Neural progenitor cell (in vitro differentiated cells): ENCODE results near the gene VWA8.
"Not testable (repeated sequence)": the region's sequence is repeated elsewhere in the genome, so short reads cannot be mapped to it uniquely, and the experiment has no call there.

ENCODE experiments used
- CTCF ChIP-seq: fragments of 200-600 bp; sonication (generic); IDR thresholded peaks from 2 replicates; pipeline ENCODE4 v1.5.1; 2017; ENCODE audit warnings: antibody characterized with exemption, mild to moderate bottlenecking
- EZH2 ChIP-seq: fragments of 200-600 bp; sonication (generic); IDR thresholded peaks from 2 replicates; pipeline ENCODE4 v1.6.1; 2017; ENCODE audit warnings: antibody characterized with exemption, mild to moderate bottlenecking, moderate library complexity
- EZH2phosphoT487 ChIP-seq: fragments of 200-600 bp; sonication (generic); IDR thresholded peaks from 2 replicates; pipeline ENCODE4 v1.6.1; 2017; ENCODE audit warnings: antibody characterized with exemption

- not testable (repeated sequence) for TF ChIP-seq CTCF, EZH2, EZH2phosphoT487
Observed at GRCh38 chr13:41542799-41543198, 418.1 kb downstream of the VWA8 start.
